Ovary (tissue), 3 donors: ENCODE results near the gene UBTD1.

Source experiments
- EP300 ChIP-seq: sonication (generic); formaldehyde crosslinking; IDR thresholded peaks from one replicate; pipeline ENCODE4 v1.6.1; 2017; ENCODE audit warnings: antibody characterized with exemption
- POLR2A ChIP-seq: fragments of 450-650 bp; IDR thresholded peaks from one replicate; pipeline ENCODE4 v1.6.1; 2017; ENCODE audit warnings: antibody characterized with exemption, mild to moderate bottlenecking, moderate library complexity
- TF ChIP-seq, protein P1 (sequence below), 3 donors: fragments of 450-650 bp in 2 of 3; fragments of 200-600 bp in 1 of 3; IDR thresholded peaks; one replicate each; pipeline versions ENCODE4 v1.5.1 to v1.8.0; 2016 to 2022; ENCODE audit warnings: antibody characterized with exemption in 3 of 3, mild to moderate bottlenecking in 1 of 3
- donor health status: DM: no; HTN: no; CAD: no.

DNA sequence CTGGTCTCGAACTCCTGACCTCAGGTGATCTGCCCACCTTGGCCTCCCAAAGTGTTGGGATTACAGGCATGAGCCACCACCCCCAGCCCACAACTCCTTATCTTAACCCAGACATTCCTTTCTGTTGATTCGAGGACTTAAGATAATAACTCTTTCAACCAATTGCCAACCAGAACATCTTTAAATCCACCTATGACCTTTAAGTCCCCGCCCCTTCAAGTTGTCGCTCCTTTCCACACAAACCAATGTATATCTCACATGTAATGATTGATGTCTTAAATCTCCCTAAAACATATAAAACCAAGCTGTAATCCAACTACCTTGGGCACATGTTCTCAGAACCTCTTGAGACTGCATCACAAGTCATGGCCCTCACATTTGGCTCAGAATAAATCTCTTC, 66.1 kb downstream of the UBTD1 start:
- TF ChIP-seq, protein P1, sequence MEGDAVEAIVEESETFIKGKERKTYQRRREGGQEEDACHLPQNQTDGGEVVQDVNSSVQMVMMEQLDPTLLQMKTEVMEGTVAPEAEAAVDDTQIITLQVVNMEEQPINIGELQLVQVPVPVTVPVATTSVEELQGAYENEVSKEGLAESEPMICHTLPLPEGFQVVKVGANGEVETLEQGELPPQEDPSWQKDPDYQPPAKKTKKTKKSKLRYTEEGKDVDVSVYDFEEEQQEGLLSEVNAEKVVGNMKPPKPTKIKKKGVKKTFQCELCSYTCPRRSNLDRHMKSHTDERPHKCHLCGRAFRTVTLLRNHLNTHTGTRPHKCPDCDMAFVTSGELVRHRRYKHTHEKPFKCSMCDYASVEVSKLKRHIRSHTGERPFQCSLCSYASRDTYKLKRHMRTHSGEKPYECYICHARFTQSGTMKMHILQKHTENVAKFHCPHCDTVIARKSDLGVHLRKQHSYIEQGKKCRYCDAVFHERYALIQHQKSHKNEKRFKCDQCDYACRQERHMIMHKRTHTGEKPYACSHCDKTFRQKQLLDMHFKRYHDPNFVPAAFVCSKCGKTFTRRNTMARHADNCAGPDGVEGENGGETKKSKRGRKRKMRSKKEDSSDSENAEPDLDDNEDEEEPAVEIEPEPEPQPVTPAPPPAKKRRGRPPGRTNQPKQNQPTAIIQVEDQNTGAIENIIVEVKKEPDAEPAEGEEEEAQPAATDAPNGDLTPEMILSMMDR (IDR thresholded peaks at IDR 0.05): no peak
- no peak for TF ChIP-seq POLR2A
- no peak for TF ChIP-seq EP300
